AML-193 (cell line): ENCODE data around the gene IL11RA.

Experiments
- DNase-seq, 2 experiments: peaks; one replicate each; lab custom pipeline; 2025; lab: John Stamatoyannopoulos, UW

IL11RA gene

GRCh38 chr9:34651876-34652601 lies at the start of gene IL11RA:
Gene IL11RA (plus strand): TSS chr9:34652185. CDS start chr9:34655218, 3,033 bp downstream.
- no peak for DNase-seq

- DNase-seq: peak; percentile 59 to 64
Observed at GRCh38 chr9:34603610-34604231, 48.3 kb upstream of the IL11RA start.

DNA sequence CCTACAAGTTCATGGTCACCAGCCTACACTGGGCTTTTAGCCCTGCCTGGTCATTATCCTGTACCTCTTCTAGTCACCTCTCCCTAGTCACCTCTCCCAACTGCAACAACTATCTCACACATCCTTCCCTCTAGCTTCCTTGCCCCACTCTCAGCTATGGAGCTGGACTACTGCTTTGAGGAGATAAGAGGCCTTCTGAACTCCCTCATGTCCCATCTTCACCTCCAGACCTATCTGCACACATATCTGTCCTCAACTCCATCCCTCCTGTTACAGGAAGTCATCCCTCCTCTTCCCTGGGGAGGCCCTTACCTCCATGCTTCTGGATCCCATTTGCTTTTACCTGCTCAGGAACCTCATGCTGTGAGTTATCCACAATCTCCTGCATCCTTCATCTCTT lies 45.8 kb upstream of the IL11RA start:
- DNase-seq: no peak

- DNase-seq: no peak
Observed at GRCh38 chr9:34606905-34607304, 45.1 kb upstream of the IL11RA start.

DNA sequence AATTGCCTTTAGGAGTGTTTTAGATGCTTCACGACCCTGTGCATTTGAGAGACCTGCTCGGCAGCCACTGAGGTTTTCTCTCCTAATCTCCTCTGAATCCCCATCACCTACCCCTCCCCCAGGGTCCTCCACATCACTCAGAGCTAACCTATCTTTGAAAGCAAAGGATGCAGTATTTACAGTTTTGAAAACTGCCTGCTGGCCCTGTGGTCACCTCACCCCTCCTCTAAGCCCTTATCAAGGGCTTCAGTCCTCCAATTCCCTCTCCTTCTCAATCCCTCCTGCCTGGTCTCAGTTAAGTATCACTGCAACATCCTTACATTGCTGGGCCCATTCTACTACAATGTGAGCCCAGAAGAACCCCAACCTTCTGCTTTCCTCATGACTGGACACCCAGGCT lies 44.7 kb upstream of the IL11RA start:
- no peak for DNase-seq

GRCh38 chr9:34610434-34611206 lies 41.4 kb upstream of the IL11RA start:
- DNase-seq: peak; percentile 11 to 19

DNA sequence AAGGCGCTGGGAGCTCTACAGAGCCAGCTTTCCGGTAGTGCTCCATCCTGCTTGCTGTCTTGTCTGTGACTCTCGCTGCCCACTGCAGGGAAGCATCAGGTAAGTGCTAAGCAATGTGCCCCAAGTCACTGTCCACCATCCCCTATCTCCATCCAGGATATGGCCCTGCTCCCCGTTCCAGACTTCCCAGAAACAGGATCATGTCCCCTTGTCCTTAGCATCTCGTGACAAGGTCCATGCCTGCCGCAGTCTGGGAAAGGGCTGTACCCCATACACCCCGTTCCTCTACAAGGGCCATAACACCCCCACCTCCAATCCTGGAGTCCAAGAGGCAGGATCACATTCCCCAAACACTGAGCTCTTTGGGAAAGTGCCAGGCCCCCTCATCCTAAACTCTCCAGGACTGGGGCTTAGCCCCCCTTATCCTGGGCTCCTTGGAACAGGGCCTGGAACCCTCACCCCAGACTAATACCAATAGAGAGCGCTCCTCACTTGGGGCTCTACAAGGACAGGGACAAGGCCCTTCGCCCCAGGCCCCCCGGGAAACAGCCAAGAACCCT lies 40.7 kb upstream of the IL11RA start:
- no peak for DNase-seq

DNA sequence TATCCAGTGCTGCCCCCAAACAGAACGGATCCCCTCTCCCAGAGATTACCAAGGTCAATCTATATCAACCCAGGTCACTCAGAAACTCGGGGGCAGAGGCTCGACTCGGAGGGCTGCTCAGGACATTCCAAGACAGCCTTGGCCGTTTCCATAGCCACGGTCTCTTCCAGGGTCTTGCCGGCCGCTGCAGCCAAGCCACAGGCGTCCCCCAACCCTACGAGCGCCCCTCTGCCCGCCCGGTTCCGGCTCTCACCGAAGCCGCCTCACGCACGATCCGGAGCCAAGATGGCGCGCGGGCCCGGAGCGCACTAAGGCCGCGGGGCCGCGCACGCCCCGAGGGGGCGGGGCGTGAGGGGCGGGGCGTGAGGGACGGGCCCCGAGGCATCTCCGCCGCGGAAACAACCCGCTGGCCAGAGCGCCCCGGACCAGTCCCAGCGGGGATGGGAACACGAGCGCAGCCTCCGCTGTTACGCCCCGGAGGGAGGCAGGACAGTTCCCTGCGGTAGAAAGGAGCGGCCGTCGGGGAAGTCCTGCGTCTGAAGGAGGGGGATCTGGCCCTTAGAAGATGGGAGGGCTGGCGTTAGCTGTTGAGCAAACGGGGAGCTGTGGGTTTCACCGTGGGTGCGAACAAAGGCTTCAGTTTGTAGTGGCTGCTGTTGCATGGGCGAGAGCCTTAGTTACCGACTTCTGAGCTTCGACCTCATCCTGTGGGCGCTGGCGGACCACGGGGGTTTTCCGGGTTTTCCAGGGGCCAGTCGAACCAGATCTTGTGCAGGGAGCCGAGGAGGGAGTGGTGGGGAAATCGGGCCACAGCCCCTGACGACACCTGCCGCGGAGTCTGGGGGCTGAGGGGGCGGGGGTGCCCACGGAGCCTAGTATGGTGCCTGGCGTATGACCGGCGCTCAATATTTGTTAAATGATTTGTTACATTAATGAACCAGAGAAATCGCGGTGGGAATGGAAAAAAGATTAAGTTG lies 39.9 kb upstream of the IL11RA start, which contains the start of gene RPP25L:
TSS of gene RPP25L (minus strand) at position 287 of the 977 bp plus-strand sequence. CDS start 801 bp downstream, outside the sequence.
- DNase-seq: peak; percentile 64 to 76

GRCh38 chr9:34612788-34613390 lies 39.1 kb upstream of the IL11RA start:
- peak; percentile 79 to 80 for DNase-seq

- no peak for DNase-seq
Observed at GRCh38 chr9:34615132-34615531, 36.9 kb upstream of the IL11RA start.

DNA sequence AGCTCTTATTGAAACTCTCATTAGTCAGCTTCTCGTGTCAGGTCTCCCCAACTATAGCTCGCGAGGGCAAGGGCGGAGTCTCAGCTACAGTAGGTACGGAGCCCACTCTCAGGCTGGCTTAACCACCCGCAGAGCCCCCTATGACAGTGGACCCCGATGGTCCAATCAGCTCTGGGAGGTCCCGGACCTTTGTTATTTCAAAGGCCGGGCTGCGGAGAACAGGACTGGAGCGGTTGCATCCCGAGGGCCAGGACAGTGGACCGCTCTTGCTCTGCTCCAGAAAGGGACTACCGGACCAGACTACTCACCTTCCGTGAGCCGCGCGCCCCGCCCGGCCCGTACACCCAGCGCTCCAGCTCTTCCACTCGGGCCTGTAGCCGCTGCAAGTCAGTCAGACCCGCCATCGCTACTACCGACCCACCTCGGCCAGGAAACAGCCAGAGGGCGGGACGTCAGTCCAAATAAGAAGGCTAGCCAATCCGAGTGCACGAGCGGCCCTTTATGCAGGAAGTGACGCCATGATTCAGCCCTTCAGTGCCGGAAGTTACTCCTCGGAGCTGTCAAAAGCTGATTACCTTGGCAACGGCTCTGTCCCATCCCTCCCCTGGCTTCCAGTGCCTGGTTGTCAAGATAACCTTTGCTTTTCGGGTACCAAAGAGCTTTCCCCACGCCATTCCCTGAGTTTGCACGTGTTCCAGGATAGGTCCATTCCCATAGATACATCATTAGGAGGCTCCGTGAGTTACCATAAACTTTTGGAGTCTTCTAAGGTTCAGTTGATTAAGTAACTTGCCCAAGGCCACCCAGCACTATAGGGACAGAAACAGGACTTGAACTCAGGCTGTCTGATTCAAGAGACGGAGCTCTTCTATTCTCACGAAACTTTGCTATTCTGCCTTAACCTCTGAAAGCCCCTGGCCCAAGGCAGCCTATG lies 31.7 kb upstream of the IL11RA start, which contains the start of gene DCTN3:
TSS of gene DCTN3 (minus strand) at position 435 of the 934 bp plus-strand sequence. CDS start at position 404, 31 bp downstream.
- DNase-seq: peak; percentile 96 to 97

DNA sequence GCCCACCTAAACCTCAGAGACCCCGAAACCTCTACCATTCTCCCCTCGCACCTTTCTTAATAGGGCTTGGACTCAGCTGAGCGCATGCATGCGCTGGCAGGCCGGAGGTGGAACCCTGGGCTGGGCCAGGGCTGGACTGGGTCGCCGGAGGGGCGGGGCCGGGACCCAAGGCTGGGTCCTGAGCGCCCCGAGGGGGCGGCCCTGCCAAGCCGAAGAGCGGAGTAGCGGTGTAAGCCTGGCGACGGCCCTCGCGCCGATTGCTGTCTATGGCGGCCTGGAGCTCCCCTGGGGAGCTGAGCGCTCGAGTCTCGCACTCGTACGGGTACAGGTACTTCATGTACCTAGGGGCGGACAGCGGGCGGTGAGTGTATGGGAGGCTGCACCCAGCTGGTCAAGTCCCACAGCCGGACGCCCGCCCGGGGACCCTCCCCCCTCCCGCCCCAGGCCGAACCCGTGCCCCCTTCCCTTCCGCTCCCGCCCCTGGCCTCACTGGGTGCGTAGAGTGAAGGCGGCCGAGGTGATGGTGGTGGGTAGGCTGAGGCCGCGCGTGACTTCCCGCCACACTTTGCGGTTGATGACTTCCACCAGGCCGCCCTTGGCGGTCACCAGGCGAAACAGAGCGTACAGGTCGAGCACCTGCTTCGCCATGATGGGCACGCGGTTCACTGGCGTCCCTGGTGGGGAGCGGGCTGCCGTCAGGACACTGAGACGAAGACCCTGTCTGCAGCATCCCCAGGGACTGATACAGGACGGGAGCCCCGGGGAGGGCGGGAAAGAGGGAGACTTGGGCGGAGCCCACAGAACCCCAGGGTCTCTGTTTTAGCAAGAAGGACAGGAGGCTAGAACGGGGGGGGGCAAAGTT lies 28.4 kb upstream of the IL11RA start:
- DNase-seq: no peak

- no peak for DNase-seq
Observed at GRCh38 chr9:34624475-34625185, 27.4 kb upstream of the IL11RA start.

- no peak for DNase-seq
Observed at GRCh38 chr9:34625186-34625486, 26.8 kb upstream of the IL11RA start.

- DNase-seq: no peak
Observed at GRCh38 chr9:34627716-34628655, 24.0 kb upstream of the IL11RA start.

DNA sequence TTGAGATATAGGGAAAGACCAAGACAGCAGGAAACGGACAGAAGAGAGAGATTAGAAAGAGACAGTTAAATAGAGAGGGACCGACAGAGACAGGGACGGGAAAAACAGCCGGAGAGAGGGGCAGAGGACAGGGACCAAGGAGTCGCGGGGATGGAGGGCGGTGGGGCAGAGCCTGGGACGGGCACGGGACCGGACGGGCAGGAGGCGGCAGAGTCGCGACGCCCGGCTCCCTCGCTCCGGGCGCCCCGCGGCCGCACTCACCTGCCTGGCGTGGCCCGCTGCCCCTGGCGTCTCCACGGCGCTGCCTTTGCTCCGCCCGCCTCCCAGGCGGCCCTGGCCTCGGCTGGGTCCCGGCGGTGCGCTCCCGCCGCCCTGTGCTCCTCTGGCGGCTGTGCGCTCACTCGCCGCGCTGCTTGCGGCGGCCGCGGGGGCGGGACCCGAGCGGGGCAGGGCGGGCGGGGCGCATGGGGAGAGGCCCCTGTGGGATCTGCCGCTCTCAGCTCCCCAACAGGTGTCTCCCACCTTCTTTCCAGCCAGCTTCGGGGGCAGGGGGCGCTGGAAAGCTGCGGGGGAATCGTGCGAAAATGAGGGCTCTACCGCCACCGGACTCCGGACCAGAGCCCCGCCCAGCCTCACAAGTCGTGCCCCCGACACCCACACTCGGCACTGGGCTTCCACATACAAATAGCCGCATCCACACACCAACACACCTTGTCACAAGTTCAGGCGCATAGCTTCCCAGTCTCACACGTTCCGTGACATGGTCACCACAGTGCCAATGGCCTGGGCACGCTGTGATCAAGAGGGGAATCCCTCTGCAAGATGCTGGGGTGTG lies 23.1 kb upstream of the IL11RA start, which contains the start of gene ARID3C:
TSS of gene ARID3C (minus strand) at position 411 of the 835 bp plus-strand sequence. CDS start 1,052 bp downstream, outside the sequence.
- no peak for DNase-seq
